Liver (tissue), 9 donors: ENCODE data around the gene RBM38. TPM values are rescaled to one million over a fixed set of nuclear protein-coding genes. Genes with fewer than 3 reads are reported as not detected.

Experiments
- DNase-seq: peaks from one replicate; pipeline ENCODE4 v3.0.0-alpha.2; 2017; ENCODE audit warnings: low spot score
- H3K27ac ChIP-seq, 2 donors: one replicate each; pipeline ENCODE4 v1.7.0; 2013; ENCODE audit warnings: inconsistent platforms in 2 of 2, low read length in 2 of 2, control low read depth in 1 of 2, low read depth in 1 of 2, mild to moderate bottlenecking in 1 of 2
- H3K27me3 ChIP-seq, 4 donors: one replicate each; pipeline versions ENCODE4 v1.6.1 to v1.7.0; 2013; ENCODE audit warnings: low read length in 3 of 4, inconsistent platforms in 1 of 4, mild to moderate bottlenecking in 1 of 4, moderate library complexity in 1 of 4; ENCODE audit not compliant: control insufficient read depth in 4 of 4, insufficient read depth in 4 of 4
- H3K36me3 ChIP-seq, 4 donors: one replicate each; pipeline versions ENCODE4 v1.6.1 to v1.7.0; 2013; ENCODE audit warnings: low read length in 3 of 4, mild to moderate bottlenecking in 3 of 4, low read depth in 1 of 4, moderate library complexity in 1 of 4; ENCODE audit not compliant: control insufficient read depth in 4 of 4, insufficient read depth in 3 of 4
- H3K4me1 ChIP-seq, 4 donors: one replicate each; pipeline versions ENCODE4 v1.6.1 to v1.7.0; 2013; ENCODE audit warnings: low read length in 3 of 4, mild to moderate bottlenecking in 3 of 4, moderate library complexity in 1 of 4; ENCODE audit not compliant: control insufficient read depth in 4 of 4, insufficient read depth in 4 of 4
- H3K4me3 ChIP-seq, 3 donors: one replicate each; pipeline versions ENCODE4 v1.6.1 to v1.7.0; 2013; ENCODE audit warnings: low read length in 3 of 3, control low read depth in 1 of 3, low read depth in 1 of 3, mild to moderate bottlenecking in 1 of 3
- H3K9ac ChIP-seq, 2 donors: one replicate each; pipeline ENCODE4 v1.7.0; 2013; ENCODE audit warnings: low read length in 2 of 2, mild to moderate bottlenecking in 2 of 2, moderate library complexity in 2 of 2, control low read depth in 1 of 2, low read depth in 1 of 2
- H3K9me3 ChIP-seq, 4 donors: one replicate each; pipeline versions ENCODE4 v1.6.1 to v1.7.0; 2013; ENCODE audit warnings: low read length in 3 of 4; ENCODE audit not compliant: control insufficient read depth in 4 of 4
- ATF3 ChIP-seq: IDR thresholded peaks from 2 replicates; pipeline ENCODE4 v1.6.1; 2016; ENCODE audit warnings: antibody characterized with exemption
- CTCF ChIP-seq: fragments of 150-350 bp; IDR thresholded peaks from 2 replicates; pipeline ENCODE4 v1.5.1; 2017; ENCODE audit warnings: improper control_type of control experiment, low read depth, low read length; ENCODE audit not compliant: missing input control
- EGR1 ChIP-seq, 2 donors: IDR thresholded peaks; 2 replicates each; pipeline ENCODE4 v1.6.1; 2016 to 2018; ENCODE audit warnings: antibody characterized with exemption in 2 of 2, low read depth in 2 of 2
- FOXA1 ChIP-seq: IDR thresholded peaks from 2 replicates; pipeline ENCODE4 v1.6.1; 2016; ENCODE audit warnings: antibody characterized with exemption
- FOXA2 ChIP-seq: IDR thresholded peaks from 2 replicates; pipeline ENCODE4 v1.6.1; 2016; ENCODE audit warnings: antibody characterized with exemption
- GABPA ChIP-seq, 2 donors: IDR thresholded peaks in 1 of 2; conservative IDR thresholded peaks in 1 of 2; 2 replicates each; pipeline ENCODE4 v1.6.1; 2016; ENCODE audit warnings: antibody characterized with exemption in 2 of 2, mild to moderate bottlenecking in 1 of 2, moderate library complexity in 1 of 2
- HNF4A ChIP-seq, 2 donors: conservative IDR thresholded peaks; 2 replicates each; pipeline ENCODE4 v1.6.1; 2016; ENCODE audit warnings: antibody characterized with exemption in 2 of 2, mild to moderate bottlenecking in 2 of 2
- HNF4G ChIP-seq: IDR thresholded peaks from 2 replicates; pipeline ENCODE4 v1.6.1; 2016; ENCODE audit warnings: antibody characterized with exemption
- MAX ChIP-seq: IDR thresholded peaks from 2 replicates; pipeline ENCODE4 v1.6.1; 2016; ENCODE audit warnings: antibody characterized with exemption
- NR2F2 ChIP-seq: IDR thresholded peaks from 2 replicates; pipeline ENCODE4 v1.6.1; 2016; ENCODE audit warnings: antibody characterized with exemption
- RAD21 ChIP-seq, 2 donors: IDR thresholded peaks; 2 replicates each; pipeline ENCODE4 v1.6.1; 2016; ENCODE audit warnings: antibody characterized with exemption in 2 of 2, mild to moderate bottlenecking in 2 of 2
- REST ChIP-seq: IDR thresholded peaks from 2 replicates; pipeline ENCODE4 v1.6.1; 2016; ENCODE audit warnings: antibody characterized with exemption, mild to moderate bottlenecking
- RXRA ChIP-seq, 2 donors: IDR thresholded peaks; 2 replicates each; pipeline ENCODE4 v1.6.1; 2017 to 2018; ENCODE audit warnings: antibody characterized with exemption in 2 of 2, mild to moderate bottlenecking in 1 of 2
- SP1 ChIP-seq: IDR thresholded peaks from 2 replicates; pipeline ENCODE4 v1.6.1; 2018; ENCODE audit warnings: antibody characterized with exemption, mild to moderate bottlenecking
- TAF1 ChIP-seq: conservative IDR thresholded peaks from 2 replicates; pipeline ENCODE4 v1.6.1; 2016; ENCODE audit warnings: antibody characterized with exemption, mild to moderate bottlenecking
- YY1 ChIP-seq: IDR thresholded peaks from 2 replicates; pipeline ENCODE4 v1.6.1; 2016; ENCODE audit warnings: antibody characterized with exemption, mild to moderate bottlenecking
- ZBTB33 ChIP-seq: IDR thresholded peaks from 2 replicates; pipeline ENCODE4 v1.6.1; 2016; ENCODE audit warnings: antibody characterized with exemption
- WGBS: extraction: QIAGEN DNeasy Blood & Tissue Kit; methylation state at CpG from one replicate; pipeline ENCODE4 v1.1.7; 2013; 5-methylcytosine and 5-hydroxymethylcytosine counted together
- polyA plus RNA-seq, 2 donors: library from polyadenylated mRNA; stranded (reverse) in 1 of 2; unstranded in 1 of 2; fragments of 200-250 nt in 1 of 2; fragments of >200 nt in 1 of 2; fragmentation: Nextera tagmentation in 1 of 2; extraction: Ambion mirVana in 1 of 2; gene quantifications; one replicate each; pipeline versions ENCODE4 v1.2.1 to v1.2.3, GENCODE V29; 2013 to 2015
- total RNA-seq, 2 donors: library from RNA; depleted of rRNA; stranded (reverse); fragments of >200 nt; gene quantifications; one replicate each; pipeline ENCODE4 v1.2.3, GENCODE V29; 2014
- donor health status: healthy.
- donor health status: healthy.
- donor health status: healthy.
- donor health status: healthy.
- donor health status: healthy.

Gene RBM38
- total and polyA plus RNA-seq, 4 donors: 1.4 to 258 (median 6.0) TPM

GRCh38 chr20:57372157-57372556 lies 19.0 kb upstream of the RBM38 start:
- no peak for TF ChIP-seq GABPA (IDR thresholded peaks at IDR 0.05 in 1 of 2, conservative IDR thresholded peaks at IDR 0.05 in 1 of 2)
- no peak for TF ChIP-seq TAF1
- TF ChIP-seq SP1: no peak
- no peak for TF ChIP-seq HNF4A (conservative IDR thresholded peaks at IDR 0.05)
- TF ChIP-seq NR2F2: no peak
- no peak for TF ChIP-seq MAX
- no peak for TF ChIP-seq YY1
- no peak for TF ChIP-seq RXRA (IDR thresholded peaks at IDR 0.05)
- no peak for TF ChIP-seq CTCF
- no peak for TF ChIP-seq FOXA1
- no peak for TF ChIP-seq ATF3
- no peak for TF ChIP-seq REST
- no peak for TF ChIP-seq EGR1 (IDR thresholded peaks at IDR 0.05; ENCODE audit: low read depth in 2 of 2)
- no peak for TF ChIP-seq RAD21 (IDR thresholded peaks at IDR 0.05)
- TF ChIP-seq FOXA2: no peak
- TF ChIP-seq HNF4G: no peak
- Histone ChIP-seq H3K4me1 (peaks cover 0 to 4% (median 2%) of the 10 kb centered on the region in 4 donors), H3K27ac (no peak overlapping the region), H3K9me3 (no peaks in the 10 kb centered on the region), H3K36me3 (peaks cover 26 to 95% (median 57%) of the 10 kb centered on the region in 4 donors), H3K9ac (no peak overlapping the region), H3K27me3 (no peaks in the 10 kb centered on the region), H3K4me3 (no peak overlapping the region)
- WGBS: 88% methylated on average over 9 of the region's 9 CpGs
- DNase-seq: no peak

- Histone ChIP-seq H3K27ac (no peak overlapping the region), H3K9ac (no peak overlapping the region), H3K4me3 (no peak overlapping the region), H3K27me3 (no peaks in the 10 kb centered on the region), H3K4me1 (peaks cover 0 to 4% (median 2%) of the 10 kb centered on the region in 4 donors), H3K36me3 (peaks cover 26 to 95% (median 61%) of the 10 kb centered on the region in 4 donors), H3K9me3 (no peaks in the 10 kb centered on the region)
- DNase-seq: no peak
- 92% methylated on average over 25 of the region's 25 CpGs for WGBS
- TF ChIP-seq ZBTB33: no peak
- TF ChIP-seq HNF4G: no peak
- TF ChIP-seq FOXA2: no peak
- no peak for TF ChIP-seq TAF1
- no peak for TF ChIP-seq FOXA1
- no peak for TF ChIP-seq RAD21 (IDR thresholded peaks at IDR 0.05)
- TF ChIP-seq HNF4A (conservative IDR thresholded peaks at IDR 0.05): no peak
- TF ChIP-seq MAX: no peak
- TF ChIP-seq GABPA (IDR thresholded peaks at IDR 0.05 in 1 of 2, conservative IDR thresholded peaks at IDR 0.05 in 1 of 2): no peak
- no peak for TF ChIP-seq YY1
- TF ChIP-seq EGR1 (IDR thresholded peaks at IDR 0.05; ENCODE audit: low read depth in 2 of 2): no peak
- TF ChIP-seq SP1: no peak
- no peak for TF ChIP-seq NR2F2
- TF ChIP-seq ATF3: no peak
- no peak for TF ChIP-seq RXRA (IDR thresholded peaks at IDR 0.05)
- TF ChIP-seq REST: no peak
Measured at GRCh38 chr20:57372581-57373350, 18.4 kb upstream of the RBM38 start.
